ENCODE measurements around the gene FAM83C. TPM values are rescaled to one million over a fixed set of nuclear protein-coding genes. Genes with fewer than 3 reads are reported as not detected.

The FAM83C gene
- total and polyA plus RNA-seq, 9 of the 15 experiments (the other 6 are each of a cell fraction or from before 2014, with no cell fraction given), result not detected

- TF ChIP-seq, protein P1, sequence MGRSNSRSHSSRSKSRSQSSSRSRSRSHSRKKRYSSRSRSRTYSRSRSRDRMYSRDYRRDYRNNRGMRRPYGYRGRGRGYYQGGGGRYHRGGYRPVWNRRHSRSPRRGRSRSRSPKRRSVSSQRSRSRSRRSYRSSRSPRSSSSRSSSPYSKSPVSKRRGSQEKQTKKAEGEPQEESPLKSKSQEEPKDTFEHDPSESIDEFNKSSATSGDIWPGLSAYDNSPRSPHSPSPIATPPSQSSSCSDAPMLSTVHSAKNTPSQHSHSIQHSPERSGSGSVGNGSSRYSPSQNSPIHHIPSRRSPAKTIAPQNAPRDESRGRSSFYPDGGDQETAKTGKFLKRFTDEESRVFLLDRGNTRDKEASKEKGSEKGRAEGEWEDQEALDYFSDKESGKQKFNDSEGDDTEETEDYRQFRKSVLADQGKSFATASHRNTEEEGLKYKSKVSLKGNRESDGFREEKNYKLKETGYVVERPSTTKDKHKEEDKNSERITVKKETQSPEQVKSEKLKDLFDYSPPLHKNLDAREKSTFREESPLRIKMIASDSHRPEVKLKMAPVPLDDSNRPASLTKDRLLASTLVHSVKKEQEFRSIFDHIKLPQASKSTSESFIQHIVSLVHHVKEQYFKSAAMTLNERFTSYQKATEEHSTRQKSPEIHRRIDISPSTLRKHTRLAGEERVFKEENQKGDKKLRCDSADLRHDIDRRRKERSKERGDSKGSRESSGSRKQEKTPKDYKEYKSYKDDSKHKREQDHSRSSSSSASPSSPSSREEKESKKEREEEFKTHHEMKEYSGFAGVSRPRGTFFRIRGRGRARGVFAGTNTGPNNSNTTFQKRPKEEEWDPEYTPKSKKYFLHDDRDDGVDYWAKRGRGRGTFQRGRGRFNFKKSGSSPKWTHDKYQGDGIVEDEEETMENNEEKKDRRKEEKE (IDR thresholded peaks at IDR 0.05; ENCODE audit: borderline replicate concordance in 1 of 2, control insufficient read depth in 1 of 2, low read depth in 2 of 2, low read length in 1 of 2), result no peak
- TF ChIP-seq ZBTB12 (CRISPR knock-in tag; IDR thresholded peaks at IDR 0.05) (peak; percentile 15; the same call in 1 of the 2 replicates), JUNB (CRISPR knock-in tag; conservative IDR thresholded peaks at IDR 0.05) (0 out of 2 replicates have a peak, but pooled peaks have one; percentile 22), CBFA2T2 (conservative IDR thresholded peaks at IDR 0.05) (peak; percentile 65), NR2C2 (CRISPR knock-in tag; IDR thresholded peaks at IDR 0.05) (no peak), NR2C2 (tag; IDR thresholded peaks at IDR 0.05) (peak; percentile 49; the same call in 1 of the 2 replicates), U2AF2 (optimal IDR thresholded peaks at IDR 0.05; ENCODE audit: low read depth, low read length) (no peak), MYNN (IDR thresholded peaks at IDR 0.05) (peak; percentile 89; the same call in 1 of the 2 replicates), MYNN (CRISPR knock-in tag; IDR thresholded peaks at IDR 0.05) (no peak), ZFP36 (IDR thresholded peaks at IDR 0.05; ENCODE audit: low read depth, low read length, partially characterized antibody) (no peak), TCFL5 (CRISPR knock-in tag; conservative IDR thresholded peaks at IDR 0.05) (no peak), ZNF146 (CRISPR knock-in tag; IDR thresholded peaks at IDR 0.05; ENCODE audit: unreplicated experiment) (no peak), NRF1 (conservative IDR thresholded peaks at IDR 0.05 in 1 of 2, IDR thresholded peaks at IDR 0.05 in 1 of 2) (peak; percentile 40 to 47; a peak in 1 of 4 replicates), ZKSCAN1 (IDR thresholded peaks at IDR 0.05; ENCODE audit: low read depth, low read length) (peak; percentile 88), ZNF766 (CRISPR knock-in tag; conservative IDR thresholded peaks at IDR 0.05) (peak; percentile 61; the same call in 1 of the 2 replicates), ATF7 (IDR thresholded peaks at IDR 0.05) (peak; percentile 23; the same call in 1 of the 2 replicates)
- TF ChIP-seq, protein P2, sequence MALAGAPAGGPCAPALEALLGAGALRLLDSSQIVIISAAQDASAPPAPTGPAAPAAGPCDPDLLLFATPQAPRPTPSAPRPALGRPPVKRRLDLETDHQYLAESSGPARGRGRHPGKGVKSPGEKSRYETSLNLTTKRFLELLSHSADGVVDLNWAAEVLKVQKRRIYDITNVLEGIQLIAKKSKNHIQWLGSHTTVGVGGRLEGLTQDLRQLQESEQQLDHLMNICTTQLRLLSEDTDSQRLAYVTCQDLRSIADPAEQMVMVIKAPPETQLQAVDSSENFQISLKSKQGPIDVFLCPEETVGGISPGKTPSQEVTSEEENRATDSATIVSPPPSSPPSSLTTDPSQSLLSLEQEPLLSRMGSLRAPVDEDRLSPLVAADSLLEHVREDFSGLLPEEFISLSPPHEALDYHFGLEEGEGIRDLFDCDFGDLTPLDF (CRISPR knock-in tag; IDR thresholded peaks at IDR 0.05), result no peak
Observed at GRCh38 chr20:35305682-35306556, 13.7 kb upstream of the FAM83C start (continued).
